Activated CD4-positive, CD25-positive, alpha-beta regulatory T cell treated with anti-CD3 and anti-CD28 coated beads, Interleukin-2, amount 50 U/mL, for 72 hours (primary cell): ENCODE data around the gene ORM2.

Experiments used
- DNase-seq: peaks from one replicate; pipeline ENCODE4 v3.0.0; 2021

ORM2 gene

GRCh38 chr9:114350636-114351401 is 21.1 kb downstream of the ORM2 start:
- no peak for DNase-seq

- no peak for DNase-seq
Measured at GRCh38 chr9:114351932-114352331, 22.3 kb downstream of the ORM2 start.

DNA sequence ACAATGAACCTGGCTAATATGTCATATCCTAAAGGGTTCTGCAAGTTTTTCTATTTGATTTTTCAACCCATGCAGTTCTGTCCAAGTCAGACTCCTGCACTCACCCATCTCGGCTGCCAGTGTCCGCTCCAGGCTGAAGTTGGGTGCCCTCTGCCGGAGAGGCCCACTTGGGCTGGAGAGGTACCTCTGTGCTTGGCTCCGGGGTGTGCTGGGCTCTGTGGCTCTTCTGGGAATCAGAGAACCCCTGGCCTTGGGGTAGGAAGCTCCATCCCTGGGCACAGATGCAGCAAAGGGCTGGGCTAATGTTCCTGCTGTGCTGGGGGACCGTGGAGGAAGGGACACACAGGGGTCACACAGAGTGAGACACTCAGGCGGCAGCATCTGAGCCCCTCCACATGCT is 26.2 kb downstream of the ORM2 start:
- DNase-seq: no peak

DNA sequence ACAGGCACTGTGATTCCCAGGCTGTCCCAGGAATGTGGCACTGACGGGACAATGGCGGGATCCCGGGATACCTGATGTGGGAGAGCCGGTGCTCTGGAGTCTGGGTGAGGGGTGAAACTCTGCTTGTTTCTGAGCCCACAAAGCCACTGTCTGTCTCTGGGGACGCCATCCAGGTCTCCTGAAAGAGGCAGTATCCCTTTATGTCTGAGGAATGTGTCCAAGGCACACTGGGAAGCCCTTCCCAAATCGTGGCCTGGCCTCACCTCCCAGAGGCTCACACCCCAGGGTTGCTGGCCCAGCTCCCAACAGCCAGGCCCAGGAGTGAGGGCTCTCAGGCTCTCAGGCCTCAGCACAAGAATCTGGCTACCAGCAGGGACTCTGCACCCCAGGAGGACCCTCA is 27.1 kb downstream of the ORM2 start:
- DNase-seq: no peak

GRCh38 chr9:114357360-114357759 is 27.7 kb downstream of the ORM2 start:
- no peak for DNase-seq

- no peak for DNase-seq
Measured at GRCh38 chr9:114357911-114358328, 28.3 kb downstream of the ORM2 start.

DNA sequence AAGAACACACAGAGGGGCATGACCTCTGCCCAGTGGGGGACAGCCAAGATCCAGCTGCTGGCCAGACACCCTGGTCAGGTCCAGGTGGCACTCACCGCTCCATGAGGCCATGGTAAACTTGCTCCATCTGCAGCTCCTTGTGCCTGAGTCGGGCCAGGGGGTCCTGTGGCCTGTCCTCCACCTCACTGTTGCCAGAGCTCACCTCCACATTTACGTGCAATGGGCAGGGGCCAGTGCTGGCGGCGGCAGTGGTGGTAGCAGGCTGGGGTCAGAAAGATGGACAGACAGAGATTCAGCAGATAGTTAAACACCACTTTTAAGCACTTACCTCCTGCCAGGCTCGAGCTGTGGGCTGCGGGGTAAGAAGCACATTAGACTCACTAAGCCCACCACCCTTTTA is 30.1 kb downstream of the ORM2 start:
- DNase-seq: no peak

GRCh38 chr9:114361542-114361941 is 31.9 kb downstream of the ORM2 start:
- DNase-seq: no peak

DNA sequence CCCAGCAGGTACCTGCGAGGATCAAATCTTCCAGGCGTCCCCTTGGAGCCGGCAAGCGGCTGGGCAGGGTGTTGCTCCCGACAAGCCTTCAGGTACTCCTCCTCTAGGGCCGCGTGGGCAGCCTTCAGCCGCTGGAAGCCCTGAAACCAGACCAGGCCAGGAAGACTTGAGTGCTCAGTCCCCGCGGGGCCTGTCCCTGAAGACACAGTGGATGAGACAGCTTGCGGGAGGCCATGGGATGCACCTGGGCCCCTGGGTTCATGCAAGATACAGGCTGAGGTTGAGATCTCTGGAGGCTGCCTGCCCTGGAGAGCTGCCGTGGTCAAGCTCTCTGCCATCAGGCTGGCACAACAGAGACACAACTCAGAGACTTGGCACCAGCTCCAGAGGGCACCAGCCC is 32.7 kb downstream of the ORM2 start:
- no peak for DNase-seq

GRCh38 chr9:114363424-114363823 is 33.8 kb downstream of the ORM2 start:
- DNase-seq: no peak

DNA sequence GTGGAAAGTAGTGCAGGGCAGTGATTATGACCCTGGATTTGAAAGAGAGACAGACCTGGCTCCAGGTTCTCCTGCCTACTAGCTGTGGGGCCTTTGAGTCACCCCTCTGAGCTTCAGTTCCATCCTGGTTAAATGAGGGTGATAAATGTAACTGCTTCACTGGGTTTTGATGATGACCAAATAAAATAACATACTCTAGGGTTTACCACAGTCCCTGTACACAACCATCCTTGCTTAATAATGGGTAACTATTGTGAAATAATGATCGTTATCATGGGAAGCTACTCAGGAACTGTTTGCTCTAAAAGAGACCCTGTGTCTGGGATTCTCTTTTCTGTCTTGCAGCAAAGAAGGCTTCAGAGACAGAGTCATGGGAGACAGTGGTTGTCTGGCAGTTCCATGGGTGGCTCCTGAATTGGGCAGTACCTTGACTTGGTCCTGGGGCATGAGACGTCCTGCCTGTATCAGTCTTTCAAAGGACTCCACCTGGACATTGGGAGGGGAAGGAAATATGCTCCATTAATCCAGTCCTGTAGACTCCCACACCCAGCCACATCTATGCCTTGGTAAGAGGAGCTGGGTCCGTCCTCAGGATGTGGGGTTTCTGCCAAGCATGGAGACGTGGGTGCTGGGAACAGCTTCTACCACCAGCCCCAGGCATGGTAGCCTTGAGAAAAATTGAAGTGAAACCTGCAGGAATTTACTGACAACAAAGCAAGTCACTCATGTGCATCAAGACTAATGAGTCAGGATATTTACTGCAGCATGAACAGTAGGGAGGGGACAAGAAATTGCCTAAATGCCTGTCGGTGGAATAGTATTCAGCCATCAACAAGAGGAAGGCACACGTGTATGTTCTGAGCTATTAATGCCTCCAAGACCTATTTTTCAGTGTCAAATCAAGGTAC is 34.7 kb downstream of the ORM2 start:
- DNase-seq: no peak

DNA sequence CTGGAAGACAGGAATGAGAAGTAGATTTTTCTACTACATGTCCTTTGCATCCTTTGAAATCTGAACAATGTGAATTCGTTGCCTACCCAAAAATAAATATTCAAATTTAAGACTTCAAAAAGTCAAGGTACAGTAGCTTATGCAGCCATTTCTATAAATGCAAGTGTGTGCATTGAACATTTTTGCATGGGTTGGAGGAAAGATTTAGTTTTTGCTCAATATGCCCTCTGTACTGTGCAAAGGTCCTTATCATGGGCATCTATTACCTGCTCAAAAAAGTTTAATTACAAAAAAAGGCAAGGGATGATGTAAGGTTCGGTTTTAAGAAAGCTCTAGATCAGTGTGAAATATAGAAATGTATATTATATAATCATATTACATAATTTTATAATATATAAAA is 35.5 kb downstream of the ORM2 start:
- no peak for DNase-seq

DNA sequence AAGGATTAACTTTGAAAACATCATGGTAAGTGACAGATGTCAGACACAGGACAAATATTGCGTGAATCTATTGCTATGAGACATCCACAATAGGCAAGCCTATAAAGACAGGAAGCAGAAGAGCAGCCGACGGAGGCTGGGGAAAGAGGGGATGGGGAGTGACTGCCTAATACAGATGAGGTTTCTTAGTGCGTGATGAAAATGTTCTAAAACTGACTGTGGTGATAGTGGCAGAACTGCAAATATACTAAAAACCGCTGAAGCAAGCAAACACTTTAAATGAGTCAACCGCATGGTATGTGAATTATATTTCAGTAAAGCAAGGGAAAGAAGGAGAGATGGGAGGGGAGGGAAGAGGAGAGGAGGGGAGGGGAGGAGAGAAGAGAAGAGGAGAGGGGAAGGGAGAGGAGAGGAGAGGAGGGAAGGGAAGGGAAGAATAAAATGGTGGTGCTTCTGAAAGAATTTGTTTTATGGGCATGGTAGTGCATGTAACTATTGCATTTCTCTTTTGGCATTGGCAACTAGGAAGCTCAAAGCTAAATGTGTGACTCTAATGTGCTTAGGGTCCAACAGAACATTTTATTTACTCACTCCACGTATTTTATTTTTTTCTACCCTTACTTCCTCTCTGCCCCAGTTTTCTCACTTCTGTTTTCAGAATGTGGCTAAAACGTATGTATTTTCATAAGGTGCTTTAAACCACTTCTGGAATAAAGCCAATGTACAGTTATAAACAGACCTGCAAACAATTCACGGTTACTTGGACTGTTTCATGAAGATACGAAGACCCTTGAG is 36.9 kb downstream of the ORM2 start:
- no peak for DNase-seq

DNA sequence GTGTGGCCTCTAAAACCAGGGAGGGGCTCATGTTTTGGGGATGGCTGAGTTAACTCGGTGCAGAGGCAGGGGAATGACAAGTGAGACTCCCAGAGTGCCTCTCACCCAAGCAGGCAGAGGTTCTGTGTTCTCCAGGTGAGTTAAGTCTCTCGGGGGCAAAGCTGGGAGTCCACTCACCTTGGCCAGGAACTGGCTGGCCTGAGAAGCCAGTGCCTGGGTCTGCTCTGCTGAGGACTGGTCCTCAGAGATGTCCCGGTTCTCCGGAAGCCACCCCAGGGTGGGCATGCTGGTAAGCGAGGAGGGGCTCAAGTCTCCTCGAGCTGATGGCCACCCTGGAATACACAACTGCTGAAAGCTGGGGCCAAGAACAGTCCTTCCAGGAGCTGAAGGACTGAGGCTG is 37.7 kb downstream of the ORM2 start:
- no peak for DNase-seq

DNA sequence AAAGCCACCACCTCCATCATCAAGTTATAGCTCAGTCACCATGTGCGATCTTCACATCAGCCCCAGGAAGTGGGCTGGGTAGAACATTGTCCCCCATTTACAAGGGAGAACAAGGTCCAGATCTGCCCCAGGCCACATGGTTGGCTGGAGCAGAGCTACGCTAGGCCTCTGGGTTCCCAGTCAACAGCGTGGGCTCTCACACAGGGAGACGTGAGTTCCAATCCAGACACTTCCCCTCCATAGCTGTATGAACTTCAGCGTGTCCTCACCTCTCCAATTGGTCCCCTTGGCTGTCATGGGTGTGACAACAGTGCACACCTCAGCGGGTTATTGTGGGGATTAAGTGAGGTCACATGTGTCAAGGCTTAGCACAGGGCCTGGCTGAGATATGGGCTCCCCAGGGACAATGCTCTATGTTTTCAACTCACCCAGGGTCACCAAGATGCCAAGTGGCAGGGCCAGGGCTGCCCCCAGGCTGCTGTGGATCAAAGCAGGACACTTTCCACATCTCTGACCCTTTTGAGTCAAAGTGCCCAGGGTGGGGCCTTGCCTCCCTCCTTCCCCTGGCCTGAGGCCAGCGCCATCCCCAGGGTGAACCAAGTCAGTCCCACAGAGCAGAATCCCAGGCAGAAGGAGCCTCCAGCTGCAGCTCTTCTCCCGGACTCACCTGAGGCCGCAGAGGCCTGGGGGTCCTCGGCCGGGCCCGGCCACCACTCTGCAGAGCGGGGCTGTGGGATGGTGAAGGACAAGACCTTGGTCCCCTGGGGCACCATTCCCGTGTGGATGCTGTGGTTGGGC is 38.3 kb downstream of the ORM2 start:
- no peak for DNase-seq

GRCh38 chr9:114369216-114370130 is 39.8 kb downstream of the ORM2 start:
- no peak for DNase-seq

DNA sequence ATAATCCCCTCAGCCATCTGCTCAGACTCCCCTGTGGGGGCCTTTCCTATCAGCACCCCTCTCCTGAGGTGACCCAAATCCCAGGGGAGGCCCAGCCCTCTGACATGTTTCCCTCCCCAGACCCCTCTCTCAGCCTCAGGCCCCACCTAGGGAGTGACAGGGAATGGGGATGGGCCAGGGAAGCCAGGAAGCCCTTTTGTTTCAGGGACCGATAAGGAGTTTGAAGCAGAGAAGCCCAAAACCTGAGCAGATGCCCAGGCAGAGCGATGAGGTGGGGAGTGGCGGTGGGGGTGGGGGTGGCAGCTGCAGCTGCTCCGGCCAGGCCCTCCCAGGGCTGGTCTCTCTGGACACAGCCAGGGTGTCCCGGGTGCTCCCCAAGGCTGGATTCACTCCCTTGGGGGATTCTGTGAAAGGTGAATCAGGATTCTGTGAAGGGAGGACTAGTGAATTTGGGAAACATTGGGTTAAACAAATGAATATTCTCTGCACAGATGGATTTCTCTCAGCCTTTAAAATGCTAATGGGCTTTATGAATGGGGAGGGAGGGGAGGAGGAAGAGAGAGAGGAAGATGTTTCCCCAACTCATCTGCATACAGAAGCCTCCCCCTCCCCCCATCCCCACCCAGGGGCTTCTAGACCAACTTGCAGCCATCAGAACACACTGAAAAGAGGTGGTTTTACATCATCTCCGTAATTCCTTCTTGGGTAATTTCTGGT is 40.7 kb downstream of the ORM2 start:
- DNase-seq: no peak

DNA sequence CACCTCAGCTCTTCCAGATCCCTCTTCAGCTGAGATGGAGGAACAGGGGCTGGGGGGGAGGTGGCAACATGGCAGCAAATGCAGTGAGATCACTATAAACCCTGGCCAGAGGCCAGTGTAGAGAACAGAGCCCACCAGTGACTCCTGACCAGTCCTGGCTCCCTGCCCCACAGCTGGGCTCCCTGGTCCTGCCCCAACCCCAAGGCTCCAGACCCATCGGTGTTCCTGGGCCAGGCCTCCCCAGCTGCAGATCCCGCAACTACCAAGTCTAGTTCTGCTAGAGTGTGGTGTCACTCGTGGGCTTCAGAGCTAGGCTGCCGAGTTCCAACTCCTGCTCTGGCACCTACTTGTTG is 41.3 kb downstream of the ORM2 start:
- DNase-seq: no peak

DNA sequence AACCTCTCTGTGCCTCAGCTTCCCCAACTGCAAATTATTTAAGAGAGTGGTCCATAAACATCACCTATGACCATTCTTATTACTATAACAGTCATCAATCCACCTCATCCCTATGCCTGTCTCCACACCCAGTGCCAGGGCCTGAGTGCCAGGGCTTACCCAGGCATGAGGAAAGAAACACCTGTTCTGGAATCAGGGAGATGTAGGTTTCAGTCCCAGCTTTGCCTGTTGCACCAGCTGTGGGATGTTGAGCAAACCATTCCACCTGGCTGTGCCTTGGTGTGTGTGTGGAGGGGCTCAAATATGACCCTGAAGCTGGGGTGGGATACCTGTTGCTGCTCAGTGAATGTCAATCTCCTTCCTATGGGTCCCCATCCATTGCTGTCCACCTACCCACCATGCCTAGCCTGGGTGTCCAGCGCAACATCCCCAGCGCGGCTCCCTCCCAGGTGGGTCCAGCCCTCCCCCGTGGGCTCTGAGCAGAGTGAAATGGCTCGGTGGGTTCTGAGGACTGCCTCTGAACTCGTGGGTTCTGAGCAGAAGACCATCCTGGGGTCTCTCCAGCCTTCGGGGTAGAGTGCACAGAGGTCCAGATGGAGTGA is 41.8 kb downstream of the ORM2 start:
- no peak for DNase-seq
